HG02642 (cell line): ENCODE results near the gene KLF11.
"Not testable (repeated sequence)": the region's sequence is repeated elsewhere in the genome, so short reads cannot be mapped to it uniquely, and the experiment has no call there.

ENCODE experiments used
- ATAC-seq: cut with Tn5 transposase; IDR thresholded peaks from one replicate; pipeline ENCODE4 v1.9.1; 2021; ENCODE audit warnings: mild to moderate bottlenecking; ENCODE audit not compliant: unreplicated experiment, poor library complexity

KLF11 gene

GRCh38 chr2:10080536-10081304, 37.4 kb downstream of the KLF11 start:
- ATAC-seq, result peak; percentile 26

- no peak for ATAC-seq
Observed at GRCh38 chr2:10083046-10083445, 39.7 kb downstream of the KLF11 start.

GRCh38 chr2:10083692-10084211, 40.4 kb downstream of the KLF11 start:
- ATAC-seq, result peak; percentile 28

- no peak for ATAC-seq
Observed at GRCh38 chr2:10084223-10084865, 41.0 kb downstream of the KLF11 start.

- ATAC-seq, result no peak
Observed at GRCh38 chr2:10085043-10085667, 41.8 kb downstream of the KLF11 start.

GRCh38 chr2:10085668-10086059, 42.3 kb downstream of the KLF11 start:
- ATAC-seq, result no peak

GRCh38 chr2:10086950-10087349, 43.6 kb downstream of the KLF11 start:
- ATAC-seq, result no peak

GRCh38 chr2:10087360-10087759, 44.0 kb downstream of the KLF11 start:
- no peak for ATAC-seq

- ATAC-seq, result peak; percentile 42
Observed at GRCh38 chr2:10089565-10090190, 46.3 kb downstream of the KLF11 start.

GRCh38 chr2:10091182-10091888, 48.0 kb downstream of the KLF11 start:
- ATAC-seq, result no peak

GRCh38 chr2:10091889-10092244, 48.5 kb downstream of the KLF11 start:
- ATAC-seq, result not testable (repeated sequence)

- no peak for ATAC-seq
Observed at GRCh38 chr2:10094271-10094814, 51.0 kb downstream of the KLF11 start.

GRCh38 chr2:10095175-10095574, 51.8 kb downstream of the KLF11 start:
- no peak for ATAC-seq

- no peak for ATAC-seq
Observed at GRCh38 chr2:10096641-10097040, 53.3 kb downstream of the KLF11 start.

- peak; percentile 81 for ATAC-seq
Observed at GRCh38 chr2:10097352-10098148, 54.2 kb downstream of the KLF11 start.

GRCh38 chr2:10101491-10101890, 58.1 kb downstream of the KLF11 start:
- peak; percentile 50 for ATAC-seq

GRCh38 chr2:10103179-10103578, 59.8 kb downstream of the KLF11 start:
- no peak for ATAC-seq
